GM12878 (cell line): Measurements from ENCODE around the gene MITF. TPM values are rescaled to one million over a fixed set of nuclear protein-coding genes. Genes with fewer than 3 reads are reported as not detected.

Experiments used
- ATAC-seq: fragments of 200-7000 bp; cut with Tn5 transposase; 3 replicates; pipeline ENCODE4 v1.9.1; 2020; ENCODE audit warnings: mild to moderate bottlenecking, moderate library complexity
- BruUV-seq: library from RNA; stranded (reverse); fragments of 400-500 nt; replicated peaks from 2 replicates; lab custom pipeline; 2021; lab: Mats Ljungman, UMichigan
- CTCF ChIA-PET: fragments of 300-600 bp; sonication (Branson Sonifier 250); formaldehyde crosslinking; extraction: SDS; loops from one replicate; lab custom pipeline; 2021; ENCODE audit warnings: inconsistent platforms; lab: Yijun Ruan, JAX
- POLR2A ChIA-PET: fragments of 350-600 bp; formaldehyde crosslinking; extraction: SDS; loops from one replicate; lab custom pipeline; 2021; ENCODE audit warnings: inconsistent platforms; lab: Charles Lee
- RAD21 ChIA-PET: fragments of 300-600 bp; sonication (Branson Sonifier 250); formaldehyde crosslinking; loops from one replicate; lab custom pipeline; 2023; ENCODE audit warnings: antibody characterized with exemption; ENCODE audit not compliant: unreplicated experiment; lab: Charles Lee
- SMC1A ChIA-PET: fragments of 300-600 bp; sonication (Branson Sonifier 250); formaldehyde crosslinking; loops from one replicate; lab custom pipeline; 2023; ENCODE audit not compliant: unreplicated experiment, uncharacterized antibody; lab: Charles Lee
- DNase-seq: peaks from one replicate; pipeline ENCODE4 v3.0.0-alpha.2; 2011; ENCODE audit warnings: low read depth, low spot score
- FAIRE-seq: peaks from 3 replicates; lab custom pipeline; 2011; peaks lifted over from hg19 to GRCh38; lab: Jason Lieb, UNC
- H2AFZ ChIP-seq: 2 replicates; pipeline ENCODE4 v1.6.0; 2011; ENCODE audit warnings: low read depth, low read length, control low read depth; ENCODE audit not compliant: control insufficient read depth
- H3K27ac ChIP-seq: 2 replicates; pipeline ENCODE4 v1.5.1; 2011; ENCODE audit warnings: control low read depth; ENCODE audit not compliant: control insufficient read depth, insufficient read depth
- H3K27me3 ChIP-seq, 2 experiments: replicated peaks in 1 of 2; 2 replicates each; pipeline versions ENCODE4 v1.6.0 to v1.6.1; 2011; ENCODE audit warnings: low read length in 1 of 2; ENCODE audit not compliant: control insufficient read depth in 2 of 2, insufficient read depth in 2 of 2
- H3K36me3 ChIP-seq, 2 experiments: 2 replicates each; pipeline ENCODE4 v1.5.1; 2011; ENCODE audit warnings: low read length in 1 of 2; ENCODE audit not compliant: control insufficient read depth in 2 of 2, insufficient read depth in 2 of 2
- H3K4me1 ChIP-seq: 2 replicates; pipeline ENCODE4 v1.6.1; 2011; ENCODE audit warnings: mild to moderate bottlenecking, low read length, moderate library complexity, mixed read lengths; ENCODE audit not compliant: control insufficient read depth, insufficient read depth
- H3K4me2 ChIP-seq: 2 replicates; pipeline ENCODE4 v1.6.0; 2011; ENCODE audit warnings: control low read depth; ENCODE audit not compliant: control insufficient read depth, insufficient read depth
- H3K4me3 ChIP-seq: fragments of 200-600 bp; sonication (generic); 2 replicates; pipeline ENCODE4 v1.5.1; 2016
- H3K79me2 ChIP-seq: 2 replicates; pipeline ENCODE4 v1.6.0; 2011; ENCODE audit warnings: low read length; ENCODE audit not compliant: control insufficient read depth, insufficient read depth
- H3K9ac ChIP-seq: 2 replicates; pipeline ENCODE4 v1.8.0; 2011; ENCODE audit warnings: low read length, control low read depth, mixed read lengths; ENCODE audit not compliant: control insufficient read depth, insufficient read depth
- H3K9me3 ChIP-seq: replicated peaks from 3 replicates; pipeline ENCODE4 v1.5.1; 2011; ENCODE audit warnings: mild to moderate bottlenecking, low read length; ENCODE audit not compliant: control insufficient read depth, insufficient read depth
- H4K20me1 ChIP-seq: 2 replicates; pipeline ENCODE4 v1.6.0; 2011; ENCODE audit not compliant: control insufficient read depth, insufficient read depth
- ATF2 ChIP-seq: IDR thresholded peaks from 2 replicates; pipeline ENCODE4 v1.6.1; 2012; ENCODE audit warnings: low read length, inconsistent platforms
- CEBPB ChIP-seq, 2 experiments: fragments of 150-350 bp in 1 of 2; IDR thresholded peaks; 2 replicates each; pipeline ENCODE4 v1.6.1; 2012 to 2014; ENCODE audit warnings: low read depth in 2 of 2, low read length in 2 of 2, borderline replicate concordance in 1 of 2, inconsistent platforms in 1 of 2
- EGR1 ChIP-seq, 2 experiments: IDR thresholded peaks; 1 replicate in 1 of 2; 2 replicates in 1 of 2; pipeline ENCODE4 v1.6.1; 2011 to 2012; ENCODE audit warnings: low read depth in 2 of 2, low read length in 2 of 2, borderline replicate concordance in 1 of 2, mild to moderate bottlenecking in 1 of 2, moderate library complexity in 1 of 2
- FOXM1 ChIP-seq: IDR thresholded peaks from 2 replicates; pipeline ENCODE4 v1.6.1; 2012; ENCODE audit warnings: low read depth, mild to moderate bottlenecking, inconsistent platforms, low read length, moderate library complexity
- GATAD2B ChIP-seq: fragments of 450-650 bp; conservative IDR thresholded peaks from 2 replicates; pipeline ENCODE4 v1.6.1; 2017; ENCODE audit warnings: low read depth, mild to moderate bottlenecking, moderate library complexity
- JUNB ChIP-seq: IDR thresholded peaks from 2 replicates; pipeline ENCODE4 v1.6.1; 2016; ENCODE audit warnings: antibody characterized with exemption, mild to moderate bottlenecking
- KAT2A ChIP-seq: conservative IDR thresholded peaks from 2 replicates; pipeline ENCODE4 v1.6.1; 2011; ENCODE audit warnings: low read depth, low read length; ENCODE audit not compliant: control insufficient read depth
- RUNX3 ChIP-seq: IDR thresholded peaks from 2 replicates; pipeline ENCODE4 v1.6.1; 2012; ENCODE audit warnings: low read length, inconsistent platforms
- SREBF1 ChIP-seq: IDR thresholded peaks from 2 replicates; pipeline ENCODE4 v1.6.1; 2012; ENCODE audit warnings: mild to moderate bottlenecking, low read length
- WGBS: methylation state at CpG from one replicate; pipeline ENCODE4 v1.1.6; 2016; ENCODE audit warnings: low lambda C conversion rate; ENCODE audit not compliant: insufficient replicate concordance, insufficient coverage; ENCODE audit errors: missing lambda C conversion rate; 5-methylcytosine and 5-hydroxymethylcytosine counted together
- in situ Hi-C: fragments of 300-500 bp; cut with MboI; formaldehyde crosslinking; loops from 9 replicates; pipeline ENCODE4 v1.14.3; 2018; ENCODE audit warnings: mixed read lengths
- intact Hi-C: fragments of 100-400 bp; cut with micrococcal nuclease; formaldehyde crosslinking; loops from one replicate; pipeline ENCODE4 v1.14.2; 2022; ENCODE audit not compliant: unreplicated experiment
- polyA plus RNA-seq, 11 experiments: library from polyadenylated mRNA; depleted of rRNA in 4 of 11; unstranded in 6 of 11; stranded (reverse) in 5 of 11; fragments of >200 nt; fragmentation: Nextera tagmentation in 4 of 11; fragmentation: Illumina TruSeq in 1 of 11; extraction: Ambion mirVana in 4 of 11; extraction: Trizol in 1 of 11; gene quantifications; 1 replicate in 1 of 11; 2 replicates in 10 of 11; pipeline versions ENCODE4 v1.2.1 to v1.2.3, GENCODE V29; 2011 to 2016; ENCODE audit warnings: inconsistent platforms in 2 of 11, missing spikeins in 2 of 11, low read depth in 1 of 11
- total RNA-seq, 4 experiments: library from RNA; depleted of rRNA in 3 of 4; stranded (reverse); fragments of >200 nt in 3 of 4; fragmentation: Illumina TruSeq in 1 of 4; extraction: Trizol in 1 of 4; gene quantifications; 2 replicates each; pipeline versions ENCODE4 v1.2.1 to v1.2.3, GENCODE V29; 2013 to 2021
- TF ChIP-seq, protein P1 (sequence below): fragments of 450-650 bp; formaldehyde crosslinking; IDR thresholded peaks from 2 replicates; pipeline ENCODE4 v1.5.0; 2022; ENCODE audit warnings: mild to moderate bottlenecking, missing genetic modification characterization
- TF ChIP-seq, protein P2 (sequence below): fragments of 450-650 bp; IDR thresholded peaks from 2 replicates; pipeline ENCODE4 v1.6.1; 2017; ENCODE audit warnings: mild to moderate bottlenecking, moderate library complexity

Gene MITF
- total and polyA plus RNA-seq, 10 of the 15 experiments (the other 5 are each of a cell fraction or from before 2014, with no cell fraction given): under 0.01 to 0.90 (median 0.06) TPM; not detected in 3

GRCh38 chr3:69761896-69762767 lies 22.9 kb downstream of the MITF start:
- in situ Hi-C loops (no loop called here), intact Hi-C loops (no loop called here)
- TF ChIP-seq JUNB (peak; percentile 70), ATF2 (no peak), FOXM1 (no peak), SREBF1 (no peak), CEBPB (IDR thresholded peaks at IDR 0.05; ENCODE audit: borderline replicate concordance in 1 of 2, low read depth in 2 of 2, low read length in 2 of 2) (no peak), GATAD2B (no peak), RUNX3 (peak; percentile 38), EGR1 (IDR thresholded peaks at IDR 0.05; ENCODE audit: borderline replicate concordance in 1 of 2, low read depth in 2 of 2, low read length in 2 of 2) (no peak), KAT2A (no peak)
- TF ChIP-seq, protein P1, sequence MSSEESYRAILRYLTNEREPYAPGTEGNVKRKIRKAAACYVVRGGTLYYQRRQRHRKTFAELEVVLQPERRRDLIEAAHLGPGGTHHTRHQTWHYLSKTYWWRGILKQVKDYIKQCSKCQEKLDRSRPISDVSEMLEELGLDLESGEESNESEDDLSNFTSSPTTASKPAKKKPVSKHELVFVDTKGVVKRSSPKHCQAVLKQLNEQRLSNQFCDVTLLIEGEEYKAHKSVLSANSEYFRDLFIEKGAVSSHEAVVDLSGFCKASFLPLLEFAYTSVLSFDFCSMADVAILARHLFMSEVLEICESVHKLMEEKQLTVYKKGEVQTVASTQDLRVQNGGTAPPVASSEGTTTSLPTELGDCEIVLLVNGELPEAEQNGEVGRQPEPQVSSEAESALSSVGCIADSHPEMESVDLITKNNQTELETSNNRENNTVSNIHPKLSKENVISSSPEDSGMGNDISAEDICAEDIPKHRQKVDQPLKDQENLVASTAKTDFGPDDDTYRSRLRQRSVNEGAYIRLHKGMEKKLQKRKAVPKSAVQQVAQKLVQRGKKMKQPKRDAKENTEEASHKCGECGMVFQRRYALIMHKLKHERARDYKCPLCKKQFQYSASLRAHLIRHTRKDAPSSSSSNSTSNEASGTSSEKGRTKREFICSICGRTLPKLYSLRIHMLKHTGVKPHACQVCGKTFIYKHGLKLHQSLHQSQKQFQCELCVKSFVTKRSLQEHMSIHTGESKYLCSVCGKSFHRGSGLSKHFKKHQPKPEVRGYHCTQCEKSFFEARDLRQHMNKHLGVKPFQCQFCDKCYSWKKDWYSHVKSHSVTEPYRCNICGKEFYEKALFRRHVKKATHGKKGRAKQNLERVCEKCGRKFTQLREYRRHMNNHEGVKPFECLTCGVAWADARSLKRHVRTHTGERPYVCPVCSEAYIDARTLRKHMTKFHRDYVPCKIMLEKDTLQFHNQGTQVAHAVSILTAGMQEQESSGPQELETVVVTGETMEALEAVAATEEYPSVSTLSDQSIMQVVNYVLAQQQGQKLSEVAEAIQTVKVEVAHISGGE (CRISPR knock-in tag): no peak
- TF ChIP-seq, protein P2, sequence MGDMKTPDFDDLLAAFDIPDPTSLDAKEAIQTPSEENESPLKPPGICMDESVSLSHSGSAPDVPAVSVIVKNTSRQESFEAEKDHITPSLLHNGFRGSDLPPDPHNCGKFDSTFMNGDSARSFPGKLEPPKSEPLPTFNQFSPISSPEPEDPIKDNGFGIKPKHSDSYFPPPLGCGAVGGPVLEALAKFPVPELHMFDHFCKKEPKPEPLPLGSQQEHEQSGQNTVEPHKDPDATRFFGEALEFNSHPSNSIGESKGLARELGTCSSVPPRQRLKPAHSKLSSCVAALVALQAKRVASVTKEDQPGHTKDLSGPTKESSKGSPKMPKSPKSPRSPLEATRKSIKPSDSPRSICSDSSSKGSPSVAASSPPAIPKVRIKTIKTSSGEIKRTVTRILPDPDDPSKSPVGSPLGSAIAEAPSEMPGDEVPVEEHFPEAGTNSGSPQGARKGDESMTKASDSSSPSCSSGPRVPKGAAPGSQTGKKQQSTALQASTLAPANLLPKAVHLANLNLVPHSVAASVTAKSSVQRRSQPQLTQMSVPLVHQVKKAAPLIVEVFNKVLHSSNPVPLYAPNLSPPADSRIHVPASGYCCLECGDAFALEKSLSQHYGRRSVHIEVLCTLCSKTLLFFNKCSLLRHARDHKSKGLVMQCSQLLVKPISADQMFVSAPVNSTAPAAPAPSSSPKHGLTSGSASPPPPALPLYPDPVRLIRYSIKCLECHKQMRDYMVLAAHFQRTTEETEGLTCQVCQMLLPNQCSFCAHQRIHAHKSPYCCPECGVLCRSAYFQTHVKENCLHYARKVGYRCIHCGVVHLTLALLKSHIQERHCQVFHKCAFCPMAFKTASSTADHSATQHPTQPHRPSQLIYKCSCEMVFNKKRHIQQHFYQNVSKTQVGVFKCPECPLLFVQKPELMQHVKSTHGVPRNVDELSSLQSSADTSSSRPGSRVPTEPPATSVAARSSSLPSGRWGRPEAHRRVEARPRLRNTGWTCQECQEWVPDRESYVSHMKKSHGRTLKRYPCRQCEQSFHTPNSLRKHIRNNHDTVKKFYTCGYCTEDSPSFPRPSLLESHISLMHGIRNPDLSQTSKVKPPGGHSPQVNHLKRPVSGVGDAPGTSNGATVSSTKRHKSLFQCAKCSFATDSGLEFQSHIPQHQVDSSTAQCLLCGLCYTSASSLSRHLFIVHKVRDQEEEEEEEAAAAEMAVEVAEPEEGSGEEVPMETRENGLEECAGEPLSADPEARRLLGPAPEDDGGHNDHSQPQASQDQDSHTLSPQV: no peak
- POLR2A ChIA-PET: no interaction called here
- H2AFZ ChIP-seq: no peak overlapping the region
- FAIRE-seq (no peak), ATAC-seq (peak; percentile 78), DNase-seq (no peak)
- WGBS: 3% methylated on average over 2 of the region's 2 CpGs
- H3K4me3 ChIP-seq: no peak overlapping the region
- 0 out of 4 replicates have a peak, but pooled peaks cover 0 to 3% of the 10 kb centered on the region in 2 experiments for H3K27me3 ChIP-seq
- H4K20me1 ChIP-seq: no peaks in the 10 kb centered on the region
- no peaks in the 10 kb centered on the region for H3K9me3 ChIP-seq
- H3K9ac ChIP-seq: no peak overlapping the region
- SMC1A ChIA-PET: no interaction called here
- CTCF ChIA-PET: no interaction called here
- H3K4me2 ChIP-seq: no peak overlapping the region
- no peak overlapping the region for H3K27ac ChIP-seq
- H3K79me2 ChIP-seq: no peaks in the 10 kb centered on the region
- no peaks in the 10 kb centered on the region for H3K36me3 ChIP-seq
- H3K4me1 ChIP-seq: no peaks in the 10 kb centered on the region
- no TSS peak for BruUV-seq
- RAD21 ChIA-PET: no interaction called here
